AG04450 (cell line): ENCODE data around the gene SLC39A9. TPM values are rescaled to one million over a fixed set of nuclear protein-coding genes. Genes with fewer than 3 reads are reported as not detected.

ENCODE experiments used
- CTCF ChIA-PET: fragments of 300-600, 350-600 bp; formaldehyde crosslinking; extraction: SDS; loops from one replicate; lab custom pipeline; 2022; ENCODE audit warnings: antibody characterized with exemption, inconsistent platforms; lab: Charles Lee
- POLR2A ChIA-PET: fragments of 350-600 bp; formaldehyde crosslinking; extraction: SDS; loops from one replicate; lab custom pipeline; 2021; ENCODE audit warnings: antibody characterized with exemption, inconsistent platforms; lab: Yijun Ruan, JAX
- DNase-seq: peaks from one replicate; pipeline ENCODE4 v3.0.0-alpha.2; 2011; ENCODE audit warnings: low read depth, low spot score
- H3K27ac ChIP-seq: one replicate; pipeline ENCODE4 v1.5.1; 2012; ENCODE audit warnings: low read depth, low read length, control low read depth
- H3K27me3 ChIP-seq: one replicate; pipeline ENCODE4 v1.6.0; 2012; ENCODE audit warnings: low read length; ENCODE audit not compliant: control insufficient read depth, insufficient read depth
- H3K4me3 ChIP-seq: 2 replicates; pipeline ENCODE4 v1.5.1; 2011; ENCODE audit warnings: mild to moderate bottlenecking, low read depth, low read length, control low read depth
- H3K9me3 ChIP-seq: 2 replicates; pipeline ENCODE4 v1.5.1; 2012; ENCODE audit warnings: low read length; ENCODE audit not compliant: control insufficient read depth, insufficient read depth
- polyA plus RNA-seq: library from polyadenylated mRNA; depleted of rRNA; stranded (reverse); fragments of >200 nt; gene quantifications from 2 replicates; pipeline ENCODE4 v1.2.3, GENCODE V29; 2011
- TF ChIP-seq, protein P1 (sequence below): IDR thresholded peaks from 2 replicates; pipeline ENCODE4 v1.5.1; 2011; ENCODE audit warnings: low read depth, low read length, control low read depth, inconsistent platforms

Gene SLC39A9
- polyA plus RNA-seq, 1 experiment, result 82.2 TPM

DNA sequence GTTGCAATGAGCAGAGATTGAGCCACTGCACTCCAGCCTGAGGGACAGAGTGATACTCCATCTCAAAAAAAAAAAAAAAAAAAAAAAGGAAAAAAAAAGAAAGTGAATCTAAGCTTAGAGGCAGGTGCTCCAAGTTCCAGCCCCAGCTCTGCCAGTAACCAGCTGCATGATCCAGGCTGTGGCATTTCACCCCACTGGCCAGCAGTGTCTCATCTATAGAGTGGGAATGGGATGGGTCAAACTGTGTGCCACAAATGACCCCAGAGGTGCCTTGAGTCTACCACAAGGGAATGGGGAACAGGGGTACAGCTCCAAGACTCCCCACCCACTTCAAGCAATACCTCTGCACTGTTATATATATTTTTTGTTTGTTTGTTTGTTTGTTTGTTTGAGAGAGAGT, 91.0 kb downstream of the SLC39A9 start:
- ChIA-PET CTCF (interaction anchor here (1.0 kb wide), 1 partner anchor 14 kb away, joined by 3 read pairs; no protein-coding TSS in a partner anchor), POLR2A (interaction anchor here (0.6 kb wide), 1 partner anchor 91 kb away, joined by 3 read pairs; the partner anchor contains the start of genes ERH and SLC39A9)

DNA sequence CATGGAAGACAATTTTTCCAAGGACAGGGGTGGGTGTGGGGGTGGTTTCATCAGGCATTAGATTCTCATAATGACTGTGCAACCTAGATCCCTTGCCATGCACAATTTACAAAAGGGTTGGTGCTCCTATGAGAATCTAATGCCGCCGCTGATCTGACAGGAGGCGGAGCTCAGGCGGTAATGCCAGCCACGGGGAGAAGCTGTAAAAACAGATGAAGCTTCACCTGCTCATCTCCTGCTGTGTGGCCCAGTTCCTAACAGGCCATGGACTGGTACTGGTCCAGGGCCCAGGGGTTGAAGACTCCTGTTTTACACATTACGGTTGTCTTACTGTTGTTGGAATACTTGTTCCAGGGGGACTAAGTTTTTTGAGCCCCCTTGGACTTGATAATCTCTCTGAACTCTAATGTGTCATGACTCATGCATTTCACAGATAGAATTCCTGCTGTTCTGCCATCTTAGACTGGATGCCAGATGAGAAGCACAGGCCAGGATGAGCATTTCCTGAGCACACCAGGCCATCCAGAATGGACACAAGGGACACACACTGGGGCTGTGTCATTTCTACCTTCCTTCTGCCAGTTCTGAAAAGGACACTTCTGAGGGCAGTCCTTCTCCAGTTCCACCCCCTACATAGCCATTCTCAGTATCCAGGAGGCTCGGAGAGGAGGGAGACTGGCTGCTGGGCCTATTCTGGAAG, 91.9 kb downstream of the SLC39A9 start:
- Histone ChIP-seq H3K9me3 (no peaks in the 10 kb centered on the region), H3K27ac (no peak overlapping the region), H3K4me3 (no peak overlapping the region), H3K27me3 (peaks cover 63% of the 10 kb centered on the region)
- TF ChIP-seq, protein P1, sequence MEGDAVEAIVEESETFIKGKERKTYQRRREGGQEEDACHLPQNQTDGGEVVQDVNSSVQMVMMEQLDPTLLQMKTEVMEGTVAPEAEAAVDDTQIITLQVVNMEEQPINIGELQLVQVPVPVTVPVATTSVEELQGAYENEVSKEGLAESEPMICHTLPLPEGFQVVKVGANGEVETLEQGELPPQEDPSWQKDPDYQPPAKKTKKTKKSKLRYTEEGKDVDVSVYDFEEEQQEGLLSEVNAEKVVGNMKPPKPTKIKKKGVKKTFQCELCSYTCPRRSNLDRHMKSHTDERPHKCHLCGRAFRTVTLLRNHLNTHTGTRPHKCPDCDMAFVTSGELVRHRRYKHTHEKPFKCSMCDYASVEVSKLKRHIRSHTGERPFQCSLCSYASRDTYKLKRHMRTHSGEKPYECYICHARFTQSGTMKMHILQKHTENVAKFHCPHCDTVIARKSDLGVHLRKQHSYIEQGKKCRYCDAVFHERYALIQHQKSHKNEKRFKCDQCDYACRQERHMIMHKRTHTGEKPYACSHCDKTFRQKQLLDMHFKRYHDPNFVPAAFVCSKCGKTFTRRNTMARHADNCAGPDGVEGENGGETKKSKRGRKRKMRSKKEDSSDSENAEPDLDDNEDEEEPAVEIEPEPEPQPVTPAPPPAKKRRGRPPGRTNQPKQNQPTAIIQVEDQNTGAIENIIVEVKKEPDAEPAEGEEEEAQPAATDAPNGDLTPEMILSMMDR, result no peak
- POLR2A ChIA-PET, result no interaction called here
- CTCF ChIA-PET, result no interaction called here
- DNase-seq, result no peak

More for the DNA sequence above, 91.0 kb downstream of the SLC39A9 start:
- Histone ChIP-seq H3K27ac (no peak overlapping the region), H3K9me3 (no peaks in the 10 kb centered on the region), H3K4me3 (no peak overlapping the region), H3K27me3 (peaks cover 66% of the 10 kb centered on the region)
- TF ChIP-seq, protein P1, result no peak
- DNase-seq, result no peak

DNA sequence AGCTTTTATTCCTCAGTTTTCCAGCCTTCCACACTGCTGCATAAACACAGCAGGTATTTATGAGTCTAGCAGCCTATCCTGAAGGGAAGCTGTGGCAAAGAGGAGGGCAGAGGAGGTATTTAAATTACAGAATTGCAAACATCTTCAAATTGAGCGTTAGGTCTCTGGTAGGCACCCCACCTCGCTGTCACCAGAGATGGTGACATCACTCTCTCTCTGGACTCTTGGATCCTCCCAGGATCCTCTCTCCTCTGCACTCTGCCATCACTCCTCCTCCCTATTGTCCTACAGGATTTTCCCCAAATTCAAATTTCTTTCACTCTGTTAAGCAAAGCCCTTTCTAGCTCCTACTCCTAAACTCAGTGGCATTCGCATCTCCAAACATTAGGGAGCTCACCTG, 92.7 kb downstream of the SLC39A9 start:
- H3K4me3 ChIP-seq, result no peak overlapping the region
- no peak for DNase-seq
- CTCF ChIA-PET, result interaction anchor here (1.0 kb wide), 1 partner anchor 12 kb away, joined by 4 read pairs; no protein-coding TSS in a partner anchor
- POLR2A ChIA-PET, result interaction anchor here (0.6 kb wide), 2 partner anchors 50 to 604 kb away, joined by 3 to 4 read pairs; no protein-coding TSS in a partner anchor
- H3K9me3 ChIP-seq, result no peaks in the 10 kb centered on the region
- H3K27ac ChIP-seq, result no peak overlapping the region
- TF ChIP-seq, protein P1, result no peak
- peaks cover 60% of the 10 kb centered on the region for H3K27me3 ChIP-seq

DNA sequence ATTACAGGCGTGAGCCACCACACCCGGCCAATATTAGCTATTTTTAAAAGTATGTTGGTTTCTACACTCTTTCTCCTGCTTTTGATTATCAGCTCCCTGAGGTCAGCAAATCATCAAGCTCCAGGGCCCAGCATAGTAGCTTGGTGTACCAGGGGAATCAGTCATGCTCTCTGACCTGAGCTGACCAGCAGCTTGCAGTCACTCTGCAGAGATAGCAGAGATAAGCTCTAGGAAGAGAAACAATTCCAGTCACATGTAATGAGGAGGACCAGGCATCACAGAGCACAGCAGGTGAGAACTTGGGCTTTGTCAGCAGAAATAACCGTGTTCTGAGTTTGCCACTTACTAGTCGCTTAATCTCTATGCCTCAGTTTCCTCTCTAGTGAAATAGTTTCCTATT, 94.5 kb downstream of the SLC39A9 start:
- TF ChIP-seq, protein P1, result no peak
- Histone ChIP-seq H3K27ac (no peak overlapping the region), H3K27me3 (peaks cover 42% of the 10 kb centered on the region), H3K9me3 (no peaks in the 10 kb centered on the region), H3K4me3 (no peak overlapping the region)
- ChIA-PET CTCF (no interaction called here), POLR2A (no interaction called here)
- DNase-seq, result no peak

DNA sequence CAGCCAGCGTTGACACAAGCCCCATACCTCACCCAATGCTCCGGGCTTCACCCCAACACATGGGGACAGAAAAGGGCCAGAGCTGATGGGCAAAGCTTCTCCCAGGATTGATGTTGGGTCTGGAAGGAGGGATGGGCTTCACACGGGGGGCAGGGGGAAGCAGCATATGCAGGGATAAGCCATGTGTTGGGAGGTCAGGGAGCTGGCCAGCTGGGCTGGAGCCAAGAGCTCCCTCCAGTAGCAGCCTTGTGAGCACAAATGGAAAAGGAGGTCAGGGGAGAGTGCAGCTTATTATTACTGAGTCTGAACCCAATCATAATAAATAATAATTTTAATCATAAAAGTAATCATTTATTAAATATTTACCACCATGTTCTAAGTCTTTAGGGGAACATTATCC, 95.3 kb downstream of the SLC39A9 start:
- peaks cover 39% of the 10 kb centered on the region for H3K27me3 ChIP-seq
- H3K9me3 ChIP-seq, result no peaks in the 10 kb centered on the region
- H3K4me3 ChIP-seq, result no peak overlapping the region
- no peak overlapping the region for H3K27ac ChIP-seq
- TF ChIP-seq, protein P1, result no peak
- ChIA-PET CTCF (interaction anchor here (0.7 kb wide), 1 partner anchor 251 kb away, joined by 3 read pairs; no protein-coding TSS in a partner anchor), POLR2A (no interaction called here)
- no peak for DNase-seq
